ENCODE data around the gene NAA38.

Gene NAA38, protein sequence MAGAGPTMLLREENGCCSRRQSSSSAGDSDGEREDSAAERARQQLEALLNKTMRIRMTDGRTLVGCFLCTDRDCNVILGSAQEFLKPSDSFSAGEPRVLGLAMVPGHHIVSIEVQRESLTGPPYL

DNA sequence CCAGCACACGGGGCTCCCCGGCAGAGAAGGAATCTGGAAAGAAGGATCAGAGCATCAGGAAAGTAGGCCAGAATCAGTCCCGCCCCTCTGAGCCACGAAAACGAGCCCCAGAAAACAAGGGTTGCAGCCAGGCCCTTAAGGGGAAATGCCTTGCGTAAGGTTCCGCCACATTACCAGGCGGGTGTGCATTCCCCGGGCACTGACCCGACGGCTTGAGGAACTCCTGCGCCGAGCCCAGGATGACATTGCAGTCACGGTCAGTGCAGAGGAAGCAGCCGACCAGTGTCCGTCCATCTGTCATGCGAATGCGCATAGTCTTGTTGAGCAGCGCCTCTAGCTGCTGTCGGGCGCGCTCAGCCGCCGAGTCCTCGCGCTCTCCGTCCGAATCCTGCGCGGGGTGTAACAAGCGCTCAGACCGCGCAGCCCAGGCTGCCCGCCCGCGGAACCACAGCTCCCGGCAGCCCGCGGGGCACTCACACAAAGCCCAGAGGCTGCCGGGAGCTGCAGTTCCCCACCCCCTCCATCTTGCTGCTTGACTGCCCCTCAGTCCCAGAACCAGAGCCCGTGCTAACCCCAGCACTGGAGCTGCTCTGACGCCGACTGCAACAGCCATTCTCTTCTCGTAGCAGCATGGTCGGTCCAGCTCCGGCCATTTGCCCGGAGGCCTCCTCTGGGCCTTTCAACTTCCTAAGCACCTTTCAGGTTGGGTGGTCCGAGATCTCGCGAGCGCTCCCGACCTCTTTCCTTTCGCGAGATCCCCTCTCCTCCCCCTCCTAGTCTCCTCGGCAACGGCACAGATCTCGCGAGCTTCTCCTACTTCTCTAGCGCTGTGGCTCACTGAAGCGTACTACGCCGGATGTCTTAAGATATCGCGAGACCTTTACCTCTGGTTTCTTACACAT lies at the start of gene NAA38:
NAA38 (minus strand) TSS at position 749 of the 902 bp plus-strand sequence; CDS start at position 653, 96 bp downstream.
- peak; percentile 96 for DNase-seq

DNA sequence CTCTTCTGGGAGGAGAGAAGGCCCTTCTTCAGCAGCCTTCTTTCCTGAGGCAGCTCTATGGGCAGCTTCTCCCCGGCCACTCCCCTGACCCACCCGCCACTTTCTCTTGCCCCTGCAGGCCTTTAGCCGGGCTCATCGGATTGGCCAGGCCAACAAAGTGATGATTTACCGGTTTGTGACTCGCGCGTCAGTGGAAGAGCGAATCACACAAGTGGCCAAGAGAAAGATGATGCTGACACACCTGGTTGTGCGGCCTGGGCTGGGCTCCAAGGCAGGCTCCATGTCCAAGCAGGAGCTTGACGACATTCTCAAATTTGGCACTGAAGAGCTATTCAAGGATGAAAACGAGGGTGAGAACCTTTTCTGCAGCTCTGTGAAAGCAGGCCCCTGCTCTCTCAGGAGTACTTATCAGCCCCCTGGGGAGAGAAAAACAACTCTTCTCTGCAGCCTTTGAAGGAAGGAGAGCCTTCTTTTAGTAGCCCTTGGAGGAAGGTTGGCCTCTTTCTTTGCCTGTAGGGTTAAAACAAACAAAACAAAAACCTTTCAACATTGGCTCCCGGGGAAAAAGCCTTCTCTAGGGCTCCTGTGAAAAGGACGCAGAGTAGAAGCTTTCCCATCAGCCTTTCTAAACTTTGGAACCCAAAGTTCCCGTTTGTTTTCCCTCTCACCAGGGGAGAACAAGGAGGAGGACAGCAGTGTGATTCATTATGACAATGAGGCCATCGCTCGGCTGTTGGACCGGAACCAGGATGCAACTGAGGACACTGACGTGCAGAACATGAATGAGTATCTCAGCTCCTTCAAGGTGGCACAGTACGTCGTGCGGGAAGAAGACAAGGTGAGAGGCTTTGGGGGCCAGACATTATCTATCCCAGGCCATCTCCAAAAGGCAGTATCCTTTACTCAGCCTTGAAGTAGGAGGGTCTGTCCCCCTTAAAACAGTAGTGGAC lies 46.1 kb upstream of the NAA38 start:
- DNase-seq: no peak

DNA sequence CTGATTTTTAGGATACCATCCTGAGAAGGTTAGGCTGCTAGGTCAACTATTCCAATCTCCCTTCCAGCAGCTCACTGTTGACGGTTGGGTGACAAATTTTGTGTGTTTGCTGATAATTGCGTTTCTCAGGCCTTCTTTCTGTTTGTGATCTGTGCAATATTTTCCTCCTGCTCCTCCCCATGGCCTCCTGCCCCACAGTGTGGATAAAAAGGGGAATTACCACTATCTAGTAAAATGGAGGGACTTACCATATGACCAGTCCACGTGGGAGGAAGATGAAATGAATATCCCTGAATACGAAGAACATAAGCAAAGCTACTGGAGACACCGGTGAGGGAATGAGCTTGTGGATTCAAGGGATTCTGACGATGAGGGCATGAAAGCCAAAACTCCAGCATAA lies 40.4 kb upstream of the NAA38 start:
- no peak for DNase-seq

DNA sequence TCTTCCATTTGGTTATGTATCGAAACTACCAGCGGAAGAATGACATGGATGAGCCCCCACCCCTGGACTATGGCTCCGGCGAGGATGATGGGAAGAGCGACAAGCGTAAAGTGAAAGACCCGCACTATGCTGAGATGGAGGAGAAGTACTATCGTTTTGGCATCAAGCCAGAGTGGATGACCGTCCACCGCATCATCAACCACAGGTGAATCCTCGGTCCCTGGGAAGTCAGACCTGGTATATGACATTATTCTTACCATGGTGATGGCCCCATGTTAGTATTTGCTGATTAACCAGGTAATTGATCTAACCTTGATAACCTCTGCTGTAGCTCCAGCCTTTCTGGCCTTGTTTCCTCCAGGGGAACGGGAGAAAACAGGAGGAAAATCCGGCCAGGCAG lies 39.7 kb upstream of the NAA38 start:
- DNase-seq: no peak

DNA sequence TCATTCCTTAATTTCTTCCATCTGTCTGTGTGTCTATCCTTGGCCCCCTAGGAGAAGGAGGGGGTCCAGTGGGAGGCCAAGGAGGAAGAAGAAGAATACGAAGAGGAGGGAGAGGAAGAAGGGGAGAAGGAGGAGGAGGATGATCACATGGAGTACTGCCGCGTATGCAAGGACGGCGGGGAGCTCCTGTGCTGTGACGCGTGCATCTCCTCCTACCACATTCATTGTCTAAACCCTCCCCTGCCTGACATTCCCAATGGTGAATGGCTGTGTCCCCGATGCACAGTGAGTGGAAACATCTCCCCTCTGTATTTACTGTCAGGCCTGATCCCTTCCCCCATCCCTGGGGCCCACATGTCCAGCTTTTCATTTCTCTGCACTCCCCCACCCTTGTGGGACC lies 37.5 kb upstream of the NAA38 start:
- no peak for DNase-seq

DNA sequence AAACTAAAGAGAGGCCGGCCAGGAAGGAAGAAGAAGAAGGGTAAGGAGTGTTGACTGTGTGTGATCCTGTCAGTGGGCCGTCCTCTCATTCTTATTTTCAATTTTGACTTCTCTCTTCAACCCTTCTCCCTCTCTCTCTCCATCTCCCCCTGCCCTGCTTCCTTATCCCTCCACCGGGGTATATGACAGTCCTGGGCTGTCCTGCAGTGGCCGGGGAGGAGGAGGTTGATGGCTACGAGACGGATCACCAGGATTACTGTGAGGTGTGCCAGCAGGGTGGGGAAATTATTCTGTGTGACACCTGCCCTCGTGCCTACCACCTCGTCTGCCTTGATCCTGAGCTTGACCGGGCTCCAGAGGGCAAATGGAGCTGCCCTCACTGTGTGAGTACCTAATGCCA lies 36.9 kb upstream of the NAA38 start:
- DNase-seq: no peak

DNA sequence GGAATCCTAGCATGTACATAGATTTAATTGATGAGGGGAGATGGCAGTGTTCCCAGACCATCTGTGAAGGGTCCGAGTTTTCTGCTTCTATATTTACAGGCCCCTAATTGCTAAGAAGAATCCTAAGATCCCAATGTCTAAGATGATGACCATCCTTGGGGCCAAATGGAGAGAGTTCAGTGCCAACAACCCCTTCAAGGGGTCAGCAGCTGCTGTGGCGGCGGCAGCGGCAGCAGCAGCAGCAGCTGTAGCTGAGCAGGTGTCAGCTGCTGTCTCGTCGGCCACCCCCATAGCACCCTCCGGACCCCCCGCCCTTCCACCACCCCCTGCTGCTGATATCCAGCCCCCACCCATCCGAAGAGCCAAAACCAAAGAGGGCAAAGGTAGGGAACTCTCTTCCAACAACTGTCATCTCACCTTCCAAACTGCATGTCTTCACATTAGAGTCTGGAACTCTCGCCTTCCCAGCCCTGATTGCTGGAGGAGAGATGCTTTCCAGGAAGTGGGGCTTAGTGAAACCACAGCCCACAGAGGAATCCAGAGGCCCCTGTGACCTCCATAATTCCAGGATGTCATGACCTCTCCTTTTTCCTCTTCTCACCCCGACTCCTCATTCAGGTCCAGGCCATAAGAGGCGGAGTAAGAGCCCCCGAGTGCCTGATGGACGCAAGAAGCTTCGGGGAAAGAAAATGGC lies 36.0 kb upstream of the NAA38 start:
- DNase-seq: no peak

DNA sequence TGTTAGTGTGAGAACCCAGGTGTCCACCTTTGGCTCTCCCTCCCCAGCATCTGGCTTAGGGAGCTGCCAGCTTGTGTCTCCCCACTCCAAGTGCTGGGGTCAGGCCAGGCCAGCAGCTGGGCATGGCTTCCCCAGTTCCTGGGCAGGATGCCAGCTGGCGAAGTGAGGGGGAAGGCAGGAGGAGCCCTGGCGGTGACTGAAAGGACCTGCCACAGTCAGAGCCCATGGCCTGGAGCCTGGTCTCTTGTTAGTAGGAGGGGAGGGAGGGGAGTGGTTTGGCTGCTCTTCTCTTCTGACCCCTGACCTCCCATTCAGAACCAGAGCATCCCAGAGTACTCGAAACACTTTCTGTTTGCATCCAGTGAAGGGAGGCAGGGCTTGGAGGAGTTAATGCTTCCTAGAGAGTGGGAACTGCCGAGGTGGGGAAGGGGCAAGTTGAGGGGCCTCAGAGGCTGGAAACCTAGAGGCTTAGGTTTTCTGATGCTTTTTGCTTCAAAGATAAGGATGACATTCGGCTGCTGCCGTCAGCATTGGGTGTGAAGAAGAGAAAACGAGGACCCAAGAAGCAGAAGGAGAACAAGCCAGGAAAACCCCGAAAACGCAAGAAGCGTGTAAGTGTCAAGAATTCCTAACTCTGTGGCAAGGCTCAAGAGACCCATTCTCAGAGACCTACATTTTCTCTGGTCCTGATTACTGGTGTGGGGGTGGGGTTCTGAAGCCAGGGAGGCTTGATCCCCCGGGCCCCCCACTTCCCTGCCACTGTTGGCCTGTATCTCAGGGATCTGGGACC lies 32.0 kb upstream of the NAA38 start:
- DNase-seq: no peak

DNA sequence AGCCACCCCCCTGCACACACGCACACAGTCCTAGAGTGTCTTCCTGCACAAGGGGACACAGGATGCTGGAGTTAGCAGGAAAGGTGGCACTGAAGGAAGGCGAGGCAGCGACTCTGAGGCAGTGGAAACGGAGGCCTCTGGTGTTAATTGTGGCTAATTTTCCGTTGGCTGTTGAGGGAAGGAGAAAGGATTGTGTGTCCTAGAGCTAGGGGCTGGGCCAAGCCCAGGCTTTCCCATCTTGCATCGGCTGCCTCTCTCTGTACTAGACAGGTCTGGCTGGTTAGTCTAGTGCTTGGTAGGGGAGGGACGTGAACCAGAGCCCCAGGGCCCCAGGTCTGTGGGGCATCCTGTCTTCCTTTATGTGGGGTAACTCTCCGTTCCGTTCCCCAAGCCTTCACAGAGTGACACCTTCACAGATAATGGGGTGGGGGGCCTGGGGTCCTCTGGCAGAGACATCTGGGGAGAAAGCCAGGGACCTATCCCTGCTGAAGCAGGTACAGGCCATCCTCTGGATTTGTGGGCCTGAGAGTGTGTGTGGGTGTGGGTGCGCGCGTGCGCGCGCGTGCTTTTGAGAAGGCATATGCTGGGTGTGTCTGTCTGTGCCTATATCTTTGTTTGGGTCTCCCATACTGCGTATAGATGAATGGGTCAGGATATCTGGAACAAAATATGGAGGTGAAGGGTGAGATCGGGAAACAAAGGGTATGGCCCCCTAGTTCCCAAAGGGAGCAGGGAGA lies 31.0 kb upstream of the NAA38 start, which contains the start of gene CHD3:
CHD3 (plus strand) TSS at position 606 of the 737 bp plus-strand sequence. CDS start 212 bp downstream, outside the sequence.
- DNase-seq: no peak

DNA sequence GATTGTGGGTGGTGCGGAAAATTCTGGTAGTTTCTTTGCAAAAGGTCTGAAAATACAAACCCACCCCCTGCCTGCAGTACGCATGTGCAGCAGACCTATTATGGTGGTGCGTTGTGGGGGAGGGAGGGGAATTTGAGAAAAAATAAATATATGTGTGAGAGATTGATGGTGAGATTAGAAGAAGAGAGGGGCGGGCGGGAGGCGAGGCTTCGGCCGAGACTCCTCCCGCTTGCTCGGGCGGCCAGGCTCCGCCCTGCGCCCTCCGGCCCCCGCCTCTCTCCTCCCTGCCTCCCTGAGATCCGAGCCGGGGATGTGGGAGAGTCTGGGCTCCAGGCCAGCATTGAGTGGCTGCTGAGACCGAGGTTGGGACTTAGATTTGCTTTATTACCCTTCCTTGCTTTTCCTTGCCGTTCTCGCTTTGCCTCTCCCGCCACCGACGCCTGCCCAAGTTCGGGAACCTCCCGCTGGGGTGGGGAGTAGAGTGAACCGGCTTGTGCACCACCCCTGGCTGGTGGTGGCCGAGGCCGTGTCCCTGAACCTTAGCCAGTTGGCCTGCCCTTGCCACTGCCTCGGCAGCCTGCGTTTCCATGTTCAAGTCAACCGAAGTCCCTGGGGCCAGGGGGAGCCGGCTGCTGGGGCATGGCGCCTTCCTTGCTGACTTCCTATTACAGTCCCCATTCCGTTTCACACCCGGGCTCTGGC lies 30.3 kb upstream of the NAA38 start:
- DNase-seq: peak; percentile 46

DNA sequence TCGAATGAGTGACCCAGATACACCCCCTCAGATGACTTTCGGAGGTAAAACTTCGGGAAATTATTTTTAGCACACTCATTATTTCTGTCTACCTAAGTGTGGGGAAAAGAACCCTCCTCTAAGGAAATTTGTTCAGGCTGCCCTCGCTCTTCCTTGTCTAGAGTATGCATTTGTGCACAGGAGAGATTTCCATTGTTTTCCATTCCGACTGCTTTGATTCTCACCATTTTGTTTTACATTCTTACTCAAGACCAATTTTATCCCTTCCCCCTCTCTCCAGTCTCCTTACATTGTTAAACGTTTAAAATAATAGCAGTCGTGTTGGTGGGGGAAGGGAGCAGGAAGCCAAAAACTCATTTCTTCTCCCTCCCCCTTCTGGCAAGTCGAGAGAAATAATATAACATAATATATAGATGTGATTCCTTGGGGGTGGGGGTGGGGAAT lies 29.7 kb upstream of the NAA38 start:
- DNase-seq: no peak

DNA sequence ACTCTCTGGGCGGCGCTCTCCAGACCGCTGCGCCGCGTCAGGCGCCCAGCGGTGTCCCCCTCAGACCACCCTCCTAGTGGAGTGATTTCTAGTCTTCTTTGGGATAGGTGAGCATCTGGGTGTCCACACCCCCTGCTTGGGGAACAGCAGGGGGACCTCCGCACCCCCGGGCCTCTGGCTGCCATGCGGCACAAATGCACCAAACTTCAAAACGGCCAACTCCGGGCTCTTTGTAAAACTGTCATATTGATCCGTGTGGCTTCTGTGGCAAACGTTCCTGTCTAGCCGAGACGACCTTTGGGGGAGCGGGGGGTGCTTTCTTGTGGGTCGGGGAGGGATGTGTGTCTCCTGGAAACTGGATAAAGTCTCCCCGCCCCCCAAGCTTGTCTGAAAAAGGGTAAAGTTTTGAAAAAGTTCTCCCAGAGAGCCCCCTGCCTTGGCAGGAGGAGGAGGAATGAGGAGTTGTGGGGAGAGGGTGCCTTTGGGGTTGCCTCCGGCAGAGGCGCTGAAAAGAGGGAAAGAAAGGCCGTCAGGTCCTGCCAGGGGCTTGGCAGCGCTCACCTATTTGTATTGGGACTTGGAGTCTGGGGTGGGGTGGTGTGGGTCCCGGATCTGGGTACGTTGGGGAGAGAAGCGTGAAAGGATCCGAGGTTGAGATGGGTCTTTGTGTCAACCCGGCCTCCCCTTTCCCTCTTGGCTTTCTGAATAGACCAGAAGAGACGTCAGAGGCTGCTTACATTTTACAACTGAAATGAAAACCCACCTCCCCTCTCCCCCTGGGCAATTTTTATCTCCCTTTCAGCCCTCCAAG lies 29.1 kb upstream of the NAA38 start:
- DNase-seq: no peak

DNA sequence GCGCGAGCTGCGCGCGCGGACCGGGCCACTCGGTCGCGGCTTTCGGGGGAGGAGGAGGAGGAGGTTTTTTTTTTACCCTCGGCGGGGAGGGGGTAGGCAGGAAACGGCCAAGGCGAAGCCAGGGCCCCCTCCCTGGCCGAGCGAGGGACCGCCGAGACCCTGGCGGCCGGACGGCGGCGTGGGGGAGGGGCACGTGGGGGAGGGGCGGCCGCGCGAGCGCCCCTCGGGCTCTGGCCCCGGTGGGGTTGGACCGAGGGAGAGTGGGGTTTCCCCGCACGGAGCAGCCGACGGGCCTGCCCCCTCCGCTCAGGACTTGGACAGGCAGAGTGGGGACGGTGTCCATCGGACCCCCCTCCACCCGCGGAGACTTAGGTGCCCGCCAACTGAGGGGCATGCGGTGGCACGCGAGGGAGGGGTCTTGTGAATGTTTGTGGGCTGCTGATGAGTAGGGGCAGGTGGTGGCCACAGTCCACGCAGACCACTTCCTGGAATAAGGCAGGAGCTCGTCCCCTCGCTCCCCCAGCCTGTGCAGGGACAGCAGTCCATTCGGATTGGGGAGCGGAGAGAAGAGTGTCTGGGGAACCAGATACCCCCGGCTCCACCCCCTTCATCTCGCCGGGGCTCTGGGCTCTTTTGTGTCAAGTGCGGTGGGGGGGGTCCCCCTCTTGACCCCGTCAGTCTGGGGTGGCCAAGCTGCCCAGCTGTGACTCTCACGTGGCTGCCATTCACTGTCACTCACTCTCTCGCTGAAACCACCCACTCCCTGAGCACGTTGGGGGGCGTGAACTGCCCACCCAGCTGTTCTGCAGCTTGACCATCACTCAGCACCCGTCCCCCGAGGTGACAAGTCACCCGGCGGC lies 28.2 kb upstream of the NAA38 start:
- DNase-seq: no peak

DNA sequence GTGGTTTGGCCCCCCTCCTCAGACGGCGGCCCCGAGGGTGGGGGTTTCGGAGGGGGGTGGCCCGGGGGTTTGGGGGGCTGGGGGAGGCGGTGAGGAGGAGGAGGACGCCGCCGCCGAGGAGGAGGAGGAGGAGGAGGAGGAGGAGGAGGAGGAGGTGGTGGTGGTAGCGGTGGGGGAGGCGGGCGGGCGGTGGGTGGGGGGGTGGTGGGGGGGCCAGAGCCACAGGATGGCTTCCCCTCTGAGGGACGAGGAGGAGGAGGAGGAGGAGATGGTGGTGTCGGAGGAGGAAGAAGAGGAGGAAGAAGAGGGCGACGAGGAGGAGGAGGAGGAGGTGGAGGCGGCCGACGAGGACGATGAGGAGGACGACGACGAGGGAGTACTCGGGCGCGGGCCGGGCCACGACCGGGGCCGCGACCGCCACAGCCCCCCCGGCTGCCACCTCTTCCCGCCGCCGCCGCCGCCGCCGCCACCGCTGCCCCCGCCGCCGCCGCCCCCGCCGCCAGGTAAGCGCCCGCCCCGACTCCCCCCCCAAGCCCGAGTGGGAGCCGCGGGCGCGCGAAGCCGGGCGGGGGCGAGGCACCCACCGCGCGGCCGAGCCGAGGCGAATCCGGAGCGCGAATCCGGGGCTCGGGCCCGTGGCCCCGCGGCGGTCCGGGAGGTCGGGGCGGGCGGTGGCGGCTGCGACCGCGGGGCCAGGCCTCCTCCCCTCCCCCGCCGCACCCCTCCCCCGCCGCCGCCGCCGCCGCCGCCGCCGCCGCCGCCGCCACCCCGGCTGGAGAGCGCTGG lies 27.4 kb upstream of the NAA38 start:
- DNase-seq: no peak

DNA sequence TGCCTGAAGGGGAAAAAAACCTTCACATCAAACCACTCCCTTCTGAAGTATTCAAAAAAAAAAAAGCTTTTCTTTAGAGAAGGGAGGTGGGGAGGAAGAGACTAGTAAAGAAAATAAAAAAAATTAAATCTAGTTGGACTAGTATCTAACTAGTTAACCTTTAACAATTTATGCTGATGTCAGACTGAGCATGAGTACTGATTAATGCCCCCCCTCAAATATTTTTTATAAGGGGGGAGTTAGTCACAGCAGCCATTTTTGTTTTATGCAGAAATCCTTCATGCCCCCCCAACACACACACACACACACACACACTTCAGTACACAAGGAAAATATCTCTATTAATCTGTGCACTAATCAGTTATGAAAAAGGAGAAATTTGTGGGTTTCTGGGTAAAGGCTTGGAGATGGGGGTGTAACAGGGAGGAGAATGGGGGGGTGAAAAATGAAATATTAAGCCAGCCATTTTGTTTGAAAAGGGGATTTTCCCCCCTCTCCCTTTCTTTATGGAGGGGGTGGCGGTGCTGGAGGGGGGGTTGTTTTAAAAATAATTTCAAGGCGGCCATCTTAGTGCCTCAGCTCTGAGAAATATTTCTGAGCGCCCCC lies 26.5 kb upstream of the NAA38 start:
- no peak for DNase-seq

DNA sequence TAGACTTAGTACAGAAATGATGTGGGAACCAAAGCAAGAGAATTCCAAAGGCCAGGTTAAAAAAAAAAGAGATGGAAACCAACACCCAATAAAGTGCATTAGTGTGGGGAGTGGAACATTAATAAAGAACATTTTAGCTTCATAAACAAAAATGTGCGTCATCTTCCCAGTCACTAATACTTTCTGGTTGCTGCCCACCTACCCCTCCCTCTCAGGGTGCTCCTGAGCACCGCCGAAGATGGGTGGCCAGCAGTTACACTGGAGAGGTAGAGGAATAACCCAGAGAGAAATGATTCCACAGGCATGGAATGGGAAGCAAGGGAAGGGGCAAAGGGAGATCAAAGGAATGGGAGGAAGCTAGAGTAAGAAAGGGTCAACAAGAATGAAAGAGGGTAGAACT lies 25.3 kb upstream of the NAA38 start:
- DNase-seq: no peak

DNA sequence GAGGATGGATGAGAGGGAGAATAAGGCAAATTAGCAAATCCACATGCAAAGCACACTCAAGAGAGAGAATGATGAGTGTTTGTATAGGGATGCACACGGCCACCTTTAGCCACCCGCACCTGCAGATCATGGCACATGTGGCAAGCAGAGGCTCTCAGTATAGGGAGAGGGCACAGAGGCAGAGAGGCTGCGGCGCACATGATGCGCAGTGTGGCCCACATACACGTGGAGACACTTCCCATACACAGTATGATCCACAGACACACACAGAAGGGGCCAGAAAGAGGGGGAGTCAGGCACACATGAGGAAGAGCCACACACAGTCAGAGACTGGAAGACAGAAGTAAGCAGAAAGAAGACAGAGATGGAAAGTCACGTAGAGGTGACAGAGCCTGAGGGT lies 24.7 kb upstream of the NAA38 start:
- DNase-seq: no peak
